ENCODE results near the gene CAMTA1.

The CAMTA1 gene

DNA sequence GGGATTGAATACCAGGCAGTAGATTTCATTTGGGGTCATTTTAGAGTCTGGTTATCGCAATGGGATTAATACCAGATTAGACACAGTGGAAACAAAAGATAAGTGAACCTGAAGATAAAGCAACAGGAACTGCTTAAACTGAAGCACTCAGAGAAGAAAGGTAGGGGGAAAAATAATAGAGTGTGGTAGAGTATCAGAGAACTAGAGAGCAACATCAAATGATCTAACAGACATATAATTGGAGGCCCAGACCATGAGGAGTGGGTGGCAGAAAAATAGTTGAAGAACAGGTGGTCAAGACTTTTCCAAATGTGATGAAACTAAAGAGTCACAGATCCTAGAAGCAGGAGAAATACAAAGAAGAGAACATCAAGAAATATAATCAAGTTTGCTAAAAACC is 484.3 kb downstream of the CAMTA1 start:
- DNase-seq: no peak

DNA sequence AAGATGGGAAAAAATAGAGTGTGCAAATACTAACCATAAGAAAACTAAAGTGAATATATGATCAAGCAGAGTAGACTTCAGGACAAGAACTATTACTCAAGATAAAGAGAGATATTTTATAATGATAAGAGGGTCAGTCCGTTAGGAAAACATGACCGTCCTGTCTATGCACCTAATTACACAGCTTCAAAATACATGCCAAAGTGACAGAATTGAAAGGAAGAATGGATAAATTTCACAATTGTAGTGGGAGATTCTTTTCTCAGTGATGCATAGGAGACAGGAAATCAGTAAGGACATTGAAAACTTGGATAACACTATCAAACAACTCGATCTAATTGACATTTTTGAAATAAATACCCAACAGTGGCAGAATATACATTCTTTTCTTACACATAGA is 489.0 kb downstream of the CAMTA1 start:
- no peak for DNase-seq

- no peak for DNase-seq
Measured at GRCh38 chr1:7278045-7278444, 492.8 kb downstream of the CAMTA1 start.

- DNase-seq: no peak
Measured at GRCh38 chr1:7278827-7279765, 493.8 kb downstream of the CAMTA1 start.

- DNase-seq: no peak
Measured at GRCh38 chr1:7279769-7280168, 494.5 kb downstream of the CAMTA1 start.

GRCh38 chr1:7280347-7280960 is 495.2 kb downstream of the CAMTA1 start:
- DNase-seq: no peak

- no peak for DNase-seq
Measured at GRCh38 chr1:7281821-7282220, 496.6 kb downstream of the CAMTA1 start.

DNA sequence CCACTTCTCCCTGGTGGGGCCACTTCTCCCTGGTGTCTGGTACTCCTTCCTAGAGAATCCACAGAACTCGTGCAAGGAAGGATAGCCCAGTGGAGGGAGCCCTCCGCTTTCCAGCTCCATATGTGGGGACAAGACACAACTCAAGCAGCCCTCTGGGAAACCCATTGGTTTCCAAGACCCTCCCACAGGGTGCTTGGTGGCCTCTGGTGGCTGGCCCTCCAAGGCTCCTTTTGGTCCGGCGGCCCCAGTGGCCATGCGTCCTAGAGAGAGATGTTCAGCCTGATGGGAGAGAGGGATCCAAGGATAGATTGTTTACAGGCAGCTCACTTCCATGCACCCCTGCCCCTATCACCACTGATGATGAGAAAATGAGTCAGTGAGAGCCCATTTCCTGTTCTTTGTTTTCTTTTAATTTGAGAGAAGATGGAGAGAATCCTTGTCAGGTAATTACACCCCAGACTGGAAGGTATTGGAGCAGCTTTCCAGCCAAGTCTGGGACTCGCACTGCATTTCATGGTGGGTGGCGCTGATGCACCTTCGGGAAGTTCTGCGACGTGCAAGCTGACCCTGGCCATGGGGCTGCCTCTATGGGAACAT is 499.7 kb downstream of the CAMTA1 start:
- DNase-seq: no peak

GRCh38 chr1:7285856-7286454 is 500.7 kb downstream of the CAMTA1 start:
- no peak for DNase-seq

DNA sequence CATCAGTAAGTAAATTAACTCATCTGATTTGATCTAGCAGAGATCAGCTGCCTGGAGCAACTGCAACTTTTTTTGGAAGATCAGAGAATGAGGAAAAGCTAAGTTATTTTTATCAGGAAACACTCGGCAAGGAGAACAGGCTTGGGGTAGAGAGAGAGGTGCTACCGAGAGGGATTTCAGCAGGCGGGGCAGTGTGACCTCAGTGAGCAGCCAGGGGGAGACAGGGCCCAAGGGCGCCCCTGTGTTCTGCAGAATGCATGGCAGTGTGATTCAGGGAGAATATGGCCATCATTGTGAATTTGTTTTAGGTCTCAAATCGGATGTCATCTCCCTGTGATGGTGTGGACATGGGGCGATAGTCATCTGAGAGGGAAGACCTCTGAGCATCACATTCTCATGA is 501.8 kb downstream of the CAMTA1 start:
- DNase-seq: no peak

DNA sequence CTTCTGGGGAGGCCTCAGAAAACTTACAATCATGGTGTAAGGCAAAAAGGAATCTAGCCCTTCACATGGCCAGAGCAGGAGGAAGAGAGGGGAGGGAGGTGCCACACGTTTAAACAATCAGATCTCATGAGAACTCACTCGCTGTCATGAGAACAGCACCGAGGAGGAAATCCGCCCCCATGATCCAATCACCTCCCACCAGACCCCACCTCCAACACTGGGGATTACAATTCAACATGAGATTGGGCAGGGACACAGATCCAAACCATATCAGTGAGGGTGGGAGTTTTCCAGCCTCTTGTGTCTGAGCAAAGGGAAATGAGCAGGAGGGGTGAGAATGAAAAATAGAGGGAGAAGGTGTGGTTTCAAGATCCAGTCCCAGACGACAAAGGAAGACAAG is 503.7 kb downstream of the CAMTA1 start:
- no peak for DNase-seq

GRCh38 chr1:7289694-7290093 is 504.4 kb downstream of the CAMTA1 start:
- no peak for DNase-seq

GRCh38 chr1:7290971-7291970 is 506.0 kb downstream of the CAMTA1 start:
- DNase-seq: no peak

DNA sequence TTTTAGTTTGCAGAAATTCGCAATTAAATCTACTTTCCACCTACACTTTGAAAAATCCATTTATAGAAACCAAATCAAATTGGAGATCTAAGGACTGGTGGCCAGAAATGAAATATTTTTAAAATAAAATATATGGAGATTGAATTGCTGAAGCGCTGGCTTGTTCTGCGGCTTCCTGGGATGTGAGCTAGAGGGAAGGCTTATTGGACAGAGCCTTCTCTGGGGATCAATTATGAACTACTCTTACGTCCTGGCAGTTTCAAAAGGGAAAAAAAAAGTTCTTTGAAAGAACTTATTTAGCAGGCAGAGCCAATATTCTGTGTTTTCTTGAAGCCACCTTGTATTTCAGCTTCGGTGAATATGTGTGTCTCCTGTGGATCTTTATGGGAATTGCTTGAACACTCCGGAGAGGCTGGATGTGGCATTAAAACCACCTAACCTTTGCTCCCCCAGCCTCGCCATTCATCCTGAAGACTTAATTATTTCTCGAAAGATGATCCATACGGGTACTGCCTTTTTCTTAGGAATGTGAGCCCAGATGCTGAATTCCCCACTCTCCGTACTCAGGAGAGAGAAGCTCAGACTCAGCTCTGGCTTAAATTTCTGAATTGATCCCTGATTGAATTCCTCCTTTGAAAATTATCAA is 506.9 kb downstream of the CAMTA1 start:
- no peak for DNase-seq

DNA sequence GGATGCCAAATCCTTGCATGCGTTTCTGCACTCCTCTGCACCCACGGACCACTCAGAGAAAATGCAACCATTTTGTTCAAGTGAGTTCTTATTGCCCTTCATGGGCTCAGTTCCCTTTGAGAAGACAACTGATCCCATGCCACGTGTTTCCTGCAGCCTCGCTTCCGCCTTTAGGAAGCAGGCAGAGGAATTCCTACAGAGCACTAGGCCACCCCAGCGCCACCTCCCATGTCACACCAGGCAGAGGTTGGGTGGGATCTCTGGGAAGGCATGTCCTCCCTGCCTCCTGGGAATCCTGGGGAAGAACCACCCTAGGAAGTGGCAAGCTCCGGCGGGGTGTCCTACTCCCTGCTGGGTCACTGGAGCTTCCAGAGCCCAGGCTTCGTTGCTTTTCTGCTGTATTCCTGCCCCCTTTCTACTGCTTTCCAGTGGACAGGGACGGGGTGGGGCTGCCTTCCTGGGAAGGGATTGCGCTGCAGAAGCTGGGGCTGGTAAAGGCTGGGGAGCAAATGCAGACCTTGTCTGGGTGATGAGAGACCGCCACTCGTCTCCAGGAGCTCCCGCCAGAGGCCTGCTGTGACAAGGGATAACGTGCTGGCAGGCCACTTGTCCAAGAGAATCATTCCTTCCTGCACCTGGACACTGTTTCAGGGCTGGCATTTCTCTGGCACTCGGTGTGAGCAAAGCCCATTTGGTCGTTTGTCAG is 507.6 kb downstream of the CAMTA1 start:
- no peak for DNase-seq

GRCh38 chr1:7293702-7294629 is 508.7 kb downstream of the CAMTA1 start:
- no peak for DNase-seq

DNA sequence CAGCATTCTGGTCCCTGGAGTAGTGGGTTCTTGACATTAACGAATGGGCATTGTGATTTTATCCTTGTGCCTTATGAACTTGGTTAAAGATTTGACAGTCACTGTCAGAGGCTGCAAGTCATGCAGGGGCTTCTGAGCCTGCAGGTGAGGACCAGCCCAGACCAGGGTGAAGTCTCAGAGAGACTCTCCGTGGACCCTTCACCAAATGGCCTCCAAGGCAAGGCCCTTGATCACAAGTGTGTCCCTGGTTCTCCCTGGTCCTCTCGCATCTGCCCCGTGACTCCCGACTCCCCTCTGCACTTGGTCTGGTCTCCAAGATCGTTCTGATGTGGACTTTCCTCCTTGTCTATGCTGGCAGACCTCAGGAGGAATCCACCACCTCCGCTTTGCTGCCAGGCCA is 509.4 kb downstream of the CAMTA1 start:
- DNase-seq: no peak

DNA sequence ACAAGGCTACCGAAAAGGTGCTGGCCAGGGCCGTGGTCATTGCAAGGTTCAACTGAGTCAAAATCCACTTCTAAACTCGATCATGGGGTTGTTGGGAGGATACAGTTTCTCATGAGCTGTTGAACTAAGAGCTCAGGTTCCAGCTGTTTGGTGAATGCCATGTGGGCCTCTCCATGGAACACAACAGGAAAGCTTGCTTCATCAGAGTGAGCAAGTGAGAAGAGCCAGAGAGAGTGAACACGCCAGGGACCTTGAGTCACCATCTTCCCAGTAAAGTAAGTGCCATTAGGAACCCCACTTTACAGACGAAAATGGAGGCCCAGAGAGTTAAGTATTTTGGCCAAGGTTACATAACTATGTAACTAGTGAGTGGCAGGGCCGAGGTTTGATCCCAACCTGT is 510.7 kb downstream of the CAMTA1 start:
- DNase-seq: no peak

DNA sequence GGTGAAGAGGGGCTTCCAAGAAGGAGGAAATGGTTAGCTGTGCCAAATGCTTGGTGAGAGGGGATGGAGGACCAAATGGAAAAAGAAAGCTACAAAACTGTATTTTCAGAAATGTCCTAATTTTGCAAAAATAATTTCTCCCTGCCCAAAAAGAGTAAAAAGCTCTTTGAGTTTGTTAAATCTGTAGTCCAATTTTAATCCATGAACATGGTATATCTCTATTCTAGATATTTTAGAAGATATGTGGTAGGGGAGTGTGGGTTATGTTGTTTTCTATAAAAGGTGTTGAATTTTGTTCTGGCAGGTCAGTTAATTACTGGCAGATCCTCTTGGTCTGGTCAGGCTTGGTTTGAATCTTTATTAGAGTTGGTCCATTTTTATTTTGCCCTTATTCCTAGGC is 511.7 kb downstream of the CAMTA1 start:
- no peak for DNase-seq

- DNase-seq: no peak
Measured at GRCh38 chr1:7298145-7298544, 512.9 kb downstream of the CAMTA1 start.
